GM18517 (cell line): Measurements from ENCODE around the gene HIC1.
"Not testable (repeated sequence)": the region's sequence is repeated elsewhere in the genome, so short reads cannot be mapped to it uniquely, and the experiment has no call there.

ENCODE experiments used
- ATAC-seq: cut with Tn5 transposase; IDR thresholded peaks from one replicate; pipeline ENCODE4 v1.9.1; 2021; ENCODE audit warnings: mild to moderate bottlenecking, moderate library complexity; ENCODE audit not compliant: unreplicated experiment

Gene HIC1, protein sequence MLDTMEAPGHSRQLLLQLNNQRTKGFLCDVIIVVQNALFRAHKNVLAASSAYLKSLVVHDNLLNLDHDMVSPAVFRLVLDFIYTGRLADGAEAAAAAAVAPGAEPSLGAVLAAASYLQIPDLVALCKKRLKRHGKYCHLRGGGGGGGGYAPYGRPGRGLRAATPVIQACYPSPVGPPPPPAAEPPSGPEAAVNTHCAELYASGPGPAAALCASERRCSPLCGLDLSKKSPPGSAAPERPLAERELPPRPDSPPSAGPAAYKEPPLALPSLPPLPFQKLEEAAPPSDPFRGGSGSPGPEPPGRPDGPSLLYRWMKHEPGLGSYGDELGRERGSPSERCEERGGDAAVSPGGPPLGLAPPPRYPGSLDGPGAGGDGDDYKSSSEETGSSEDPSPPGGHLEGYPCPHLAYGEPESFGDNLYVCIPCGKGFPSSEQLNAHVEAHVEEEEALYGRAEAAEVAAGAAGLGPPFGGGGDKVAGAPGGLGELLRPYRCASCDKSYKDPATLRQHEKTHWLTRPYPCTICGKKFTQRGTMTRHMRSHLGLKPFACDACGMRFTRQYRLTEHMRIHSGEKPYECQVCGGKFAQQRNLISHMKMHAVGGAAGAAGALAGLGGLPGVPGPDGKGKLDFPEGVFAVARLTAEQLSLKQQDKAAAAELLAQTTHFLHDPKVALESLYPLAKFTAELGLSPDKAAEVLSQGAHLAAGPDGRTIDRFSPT

DNA sequence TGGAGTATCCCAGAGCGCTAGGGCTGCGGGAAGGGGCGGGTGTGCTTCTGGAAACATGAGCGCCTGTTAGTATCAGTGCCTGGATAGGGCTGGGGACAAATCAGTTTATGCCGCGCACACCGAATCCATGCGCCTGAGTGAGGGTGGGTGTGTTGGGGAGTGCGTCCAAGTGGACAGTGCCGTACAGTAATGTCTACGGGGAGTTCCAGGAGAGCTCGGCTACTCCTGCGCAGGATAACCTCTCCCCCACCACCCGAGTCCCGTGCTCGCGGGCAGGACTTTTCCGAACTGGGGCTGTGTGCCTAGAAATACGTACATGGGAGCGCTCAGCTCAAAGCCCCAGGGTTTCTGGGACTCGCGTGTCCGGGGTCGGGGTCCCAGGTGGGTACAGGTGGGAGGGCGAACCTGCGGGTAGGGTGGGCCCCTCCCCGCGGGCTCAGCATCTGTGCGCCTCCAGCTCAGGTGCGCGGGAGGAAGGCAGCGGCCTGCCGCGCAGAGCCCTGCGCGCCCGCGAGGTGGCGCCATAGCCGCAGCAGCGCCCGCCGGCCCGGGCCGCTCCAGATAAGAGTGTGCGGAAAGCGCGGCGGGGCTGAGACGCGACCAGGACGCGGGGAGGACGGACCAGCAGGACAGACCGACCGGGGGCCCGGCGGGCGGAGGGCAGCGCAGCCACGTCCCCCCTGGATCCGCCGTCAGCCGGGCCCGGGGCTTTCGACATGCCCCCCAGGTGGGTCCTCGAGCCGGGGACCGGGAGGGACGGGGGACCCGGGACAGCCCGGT, at the start of gene HIC1:
TSS of gene HIC1 (plus strand) at position 592 of the 780 bp plus-strand sequence. CDS start 1,588 bp downstream, outside the sequence.
- ATAC-seq, result peak; percentile 46

DNA sequence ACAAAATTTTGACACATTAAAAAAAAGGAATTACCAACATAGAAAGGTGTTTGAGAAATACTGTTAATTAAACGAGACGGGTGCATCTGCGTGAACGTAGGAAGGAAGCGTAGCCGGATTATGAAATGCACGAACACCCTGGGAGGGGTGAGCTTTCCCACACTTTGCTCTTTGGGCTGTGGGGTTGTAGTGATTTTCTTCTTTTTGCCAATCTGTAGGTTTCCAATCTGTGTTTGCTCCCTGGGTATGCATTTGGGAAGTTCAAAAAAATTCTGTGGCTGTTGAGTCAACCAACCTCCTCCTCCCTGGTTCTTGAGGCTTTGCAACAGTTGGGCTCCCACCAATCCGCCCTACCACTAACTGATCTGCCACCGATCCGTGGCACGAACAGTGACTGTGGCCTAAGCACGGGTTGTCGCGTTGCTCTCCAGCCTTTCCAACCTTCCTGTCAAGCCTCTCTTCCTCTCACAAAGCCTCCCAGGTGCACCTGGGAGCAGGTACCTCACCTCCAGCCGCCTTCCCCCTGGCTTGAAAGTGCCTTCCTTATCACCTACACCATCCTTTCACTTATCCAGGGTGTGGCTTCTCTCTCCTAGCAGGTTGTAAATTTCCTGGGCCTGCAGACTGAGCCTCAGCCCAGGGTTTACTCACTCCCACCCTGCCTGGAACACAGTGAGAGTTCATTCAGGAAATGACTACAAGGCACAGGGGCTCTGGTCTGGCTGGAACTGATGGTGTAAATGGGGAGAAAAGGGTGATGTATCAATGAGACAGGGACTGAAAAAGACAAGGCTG, 46.4 kb upstream of the HIC1 start:
- no peak for ATAC-seq

- ATAC-seq, result no peak
Measured at GRCh38 chr17:2009737-2010136, 45.2 kb upstream of the HIC1 start.

DNA sequence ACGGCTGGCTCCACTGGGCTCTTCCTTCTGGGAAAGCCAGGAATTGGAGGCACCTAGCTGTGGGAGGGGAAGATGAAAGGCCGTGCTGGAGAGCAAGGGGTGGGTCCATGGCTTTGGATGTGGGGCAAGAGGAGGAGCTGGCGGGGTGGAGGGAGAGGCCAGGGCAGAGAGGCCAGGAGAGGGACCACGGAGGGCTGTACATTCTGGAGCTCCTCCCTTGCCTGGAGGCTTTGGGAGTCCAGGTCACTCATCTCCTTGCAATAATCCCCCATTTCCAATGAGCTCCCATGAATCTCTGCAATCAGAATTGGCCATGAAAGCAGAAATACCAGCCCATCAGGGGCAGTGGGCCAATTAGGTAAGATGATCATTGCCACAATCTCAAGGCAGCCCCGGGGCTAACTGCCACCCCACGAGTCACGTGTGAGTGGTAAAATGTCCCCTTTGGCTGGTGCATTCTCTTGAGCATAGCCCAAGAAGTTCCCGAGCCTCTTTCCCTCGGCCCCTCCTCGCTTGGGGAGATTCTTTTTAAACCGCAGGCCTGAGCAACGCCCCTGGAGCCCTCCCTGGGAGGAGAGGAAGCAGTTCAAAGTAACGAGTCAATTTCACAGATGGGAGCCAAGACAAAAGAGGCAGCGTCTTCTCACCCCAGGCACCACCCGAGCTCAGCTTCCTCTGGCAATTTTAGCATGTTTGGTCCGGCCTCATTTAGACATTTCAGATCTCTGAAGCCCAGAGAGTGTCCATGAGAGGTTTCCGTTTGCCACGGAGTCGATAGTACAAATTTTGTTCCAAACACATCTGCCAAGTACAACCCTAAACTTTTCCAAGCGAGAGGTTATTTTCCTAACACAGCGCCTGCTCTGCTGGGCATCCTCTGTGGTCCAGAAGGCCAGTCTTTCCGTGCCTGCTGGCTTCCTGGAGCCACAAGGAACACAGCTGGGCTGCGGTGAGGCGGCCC, 43.2 kb upstream of the HIC1 start:
- ATAC-seq, result no peak

DNA sequence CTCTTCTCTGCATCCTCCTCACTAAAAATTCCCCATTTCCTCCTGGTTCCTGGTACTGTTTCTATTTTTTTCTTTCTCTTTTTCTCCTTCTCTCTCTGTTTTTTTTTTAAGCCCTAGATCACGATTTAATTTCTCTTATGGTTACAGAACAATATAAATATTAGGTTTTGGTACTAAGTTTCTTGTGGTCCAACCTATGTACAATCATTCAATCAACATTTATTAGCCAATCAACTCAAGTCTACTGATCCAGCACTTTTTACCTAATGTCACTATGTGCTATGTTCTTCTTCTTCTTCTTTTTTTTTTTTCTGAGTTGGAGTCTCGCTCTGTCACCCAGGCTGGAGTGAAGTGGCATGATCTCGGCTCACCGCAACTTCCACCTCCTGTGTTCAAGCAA, 42.4 kb upstream of the HIC1 start:
- ATAC-seq, result no peak

DNA sequence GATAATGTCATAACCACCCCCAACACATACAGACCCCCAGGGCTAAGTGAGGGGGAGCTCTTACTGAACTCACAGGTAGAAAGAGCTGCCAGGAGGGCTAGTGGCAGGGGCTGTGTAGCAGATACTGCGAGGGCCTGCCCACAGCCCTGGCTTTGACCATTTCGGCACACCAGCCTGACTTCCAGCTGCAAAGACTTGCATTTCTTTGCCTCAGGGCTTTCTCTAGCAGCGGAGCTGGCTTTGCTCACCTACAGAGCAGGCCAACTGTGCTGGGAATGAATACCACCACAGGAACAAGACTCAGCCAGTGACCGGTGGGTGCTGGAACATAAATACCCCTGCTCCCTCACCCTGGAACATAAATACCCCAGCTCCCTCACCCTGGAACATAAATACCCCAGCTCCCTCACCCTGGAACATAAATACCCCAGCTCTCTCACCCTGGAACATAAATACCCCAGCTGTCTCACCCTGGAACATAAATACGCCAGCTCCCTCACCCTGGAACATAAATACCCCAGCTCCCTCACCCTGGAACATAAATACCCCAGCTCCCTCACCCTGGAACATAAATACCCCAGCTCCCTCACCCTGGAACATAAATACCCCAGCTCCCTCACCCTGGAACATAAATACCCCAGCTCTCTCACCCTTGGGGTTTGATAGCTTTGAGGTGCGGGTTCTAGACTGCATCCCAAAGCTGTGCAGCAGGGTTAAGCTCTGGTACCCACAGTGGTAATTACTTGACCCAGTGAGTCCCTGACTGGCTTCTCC, 41.5 kb upstream of the HIC1 start:
- ATAC-seq, result not testable (repeated sequence)

DNA sequence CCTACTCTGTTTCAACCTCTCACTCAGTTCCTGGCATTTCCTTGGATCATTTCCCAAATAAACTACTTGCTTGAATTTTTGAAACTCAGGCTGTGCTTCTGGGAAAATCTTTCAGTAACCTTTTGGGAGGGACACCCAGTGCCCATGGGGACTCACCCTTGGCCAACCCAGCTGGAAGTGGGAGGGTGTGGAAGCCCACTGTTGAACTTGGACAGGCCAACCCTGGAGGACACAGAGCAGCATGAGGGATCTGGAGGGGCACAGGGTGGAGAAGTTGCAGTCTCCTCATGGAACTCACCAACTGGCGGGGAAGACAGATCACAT, 40.9 kb upstream of the HIC1 start:
- ATAC-seq, result no peak

GRCh38 chr17:2015314-2015713, 39.6 kb upstream of the HIC1 start:
- ATAC-seq, result no peak

DNA sequence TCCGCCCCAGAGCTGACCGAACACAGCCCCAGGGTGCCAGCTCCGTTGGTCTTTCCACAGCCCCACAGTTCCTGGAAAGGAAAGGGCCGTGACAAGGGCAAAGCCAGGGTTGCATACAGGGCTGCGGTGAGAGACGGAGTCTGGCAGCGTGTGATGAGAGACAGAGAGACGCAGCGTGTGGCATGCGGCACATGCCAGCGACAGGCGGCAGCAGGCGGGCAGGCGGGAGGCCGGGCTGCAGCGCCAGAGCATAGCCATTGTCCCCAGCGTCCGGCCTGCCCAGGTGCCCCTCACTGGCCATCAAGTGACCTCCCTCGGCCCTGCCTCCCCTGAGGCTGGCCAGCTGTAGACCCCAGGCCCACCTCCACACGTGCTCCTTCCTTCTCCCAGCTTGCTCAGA, 38.4 kb upstream of the HIC1 start:
- no peak for ATAC-seq

GRCh38 chr17:2017274-2017941, 37.5 kb upstream of the HIC1 start:
- ATAC-seq, result no peak

GRCh38 chr17:2018716-2019510, 36.0 kb upstream of the HIC1 start:
- no peak for ATAC-seq

- ATAC-seq, result no peak
Measured at GRCh38 chr17:2019723-2020122, 35.2 kb upstream of the HIC1 start.

DNA sequence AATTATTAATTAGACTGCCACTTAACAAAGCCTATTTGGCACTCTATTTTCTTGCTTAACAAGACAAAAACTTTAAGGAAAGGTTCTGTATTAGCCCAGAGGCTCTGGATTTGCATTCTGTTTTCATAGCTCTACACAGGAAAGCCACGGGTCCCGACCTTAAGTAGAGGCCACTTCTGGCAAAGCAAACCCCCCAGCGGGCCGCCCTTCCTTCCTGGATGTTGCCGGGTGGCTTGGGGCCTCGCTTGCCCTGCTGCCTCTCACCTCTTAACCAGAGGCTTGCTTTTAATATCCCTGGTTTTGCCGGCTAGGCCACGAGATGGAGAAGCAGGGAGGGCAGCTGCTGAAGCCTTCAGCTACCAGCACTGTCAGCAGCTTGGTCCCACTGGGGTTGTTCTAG, 34.2 kb upstream of the HIC1 start:
- ATAC-seq, result no peak

- ATAC-seq, result no peak
Measured at GRCh38 chr17:2022647-2023240, 32.2 kb upstream of the HIC1 start.

DNA sequence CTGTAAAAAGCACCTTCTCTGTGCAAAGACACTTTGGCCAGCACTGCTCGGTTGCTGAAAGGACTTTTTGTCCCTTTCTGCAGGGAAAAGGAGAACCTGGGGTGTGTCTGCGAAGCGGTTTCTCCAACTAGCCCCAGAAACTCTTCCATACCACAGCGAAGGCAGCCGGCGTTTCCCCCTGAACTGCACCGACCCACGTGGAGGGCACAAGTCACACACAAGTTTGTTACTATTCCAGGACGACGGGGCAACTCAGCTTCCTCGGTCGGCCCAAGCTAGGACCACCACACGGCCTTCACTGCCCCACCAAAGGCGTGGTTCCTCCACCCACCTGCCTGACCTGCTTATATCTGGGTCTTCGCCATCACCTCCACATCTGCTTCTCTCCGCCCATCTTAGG, 31.6 kb upstream of the HIC1 start:
- ATAC-seq, result no peak

DNA sequence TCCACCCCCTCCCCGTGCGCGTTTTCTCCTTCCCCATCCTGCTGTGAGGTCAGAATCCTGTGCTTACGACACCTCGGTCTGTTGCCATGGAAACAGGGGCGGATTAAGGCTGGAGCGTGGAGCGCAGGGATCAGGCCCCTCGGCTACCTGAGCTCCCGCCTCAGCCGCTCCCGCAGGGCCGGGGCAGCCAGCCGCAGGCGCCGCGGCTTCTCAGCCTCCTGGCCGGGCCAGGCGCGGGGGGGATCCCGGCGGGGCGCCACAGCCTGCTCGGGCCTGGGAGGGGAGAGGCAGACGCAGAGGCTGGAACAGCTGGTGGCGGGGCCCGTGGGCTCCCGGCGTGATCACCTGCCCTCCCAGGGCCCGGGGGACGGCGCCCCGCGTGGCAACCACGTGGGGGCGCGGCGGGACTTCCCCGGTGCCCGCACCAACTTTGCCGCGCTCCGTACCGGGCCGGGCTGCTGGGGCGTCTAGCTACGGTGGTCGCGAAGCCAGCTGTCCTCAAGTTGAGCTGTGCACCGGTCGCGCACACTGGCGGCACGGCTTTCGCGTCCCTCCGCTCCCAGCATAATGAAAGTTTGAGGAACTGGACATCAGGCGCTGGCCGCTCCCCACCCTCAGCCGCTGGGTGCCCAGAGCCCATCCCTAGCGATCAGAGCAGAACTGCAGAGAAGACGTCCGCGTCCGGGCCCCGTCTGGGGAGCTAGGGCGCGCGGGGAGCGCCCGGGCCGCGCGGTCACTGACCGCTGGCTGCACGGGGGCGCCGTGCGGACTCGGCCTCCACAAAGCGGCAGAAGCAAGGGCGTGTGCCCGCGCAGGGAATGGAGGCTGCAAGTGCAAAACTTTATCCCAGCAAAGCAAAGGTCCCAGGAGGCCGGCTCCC, 31.0 kb upstream of the HIC1 start:
- ATAC-seq, result no peak
